Stimulated activated CD4-positive, alpha-beta T cell treated with anti-CD3 and anti-CD28 coated beads, Interleukin-12 subunit alpha, Interleukin-12 subunit beta, amount 100 ng/mL, for 48 hours (primary cell): ENCODE results near the gene WWOX.

Source experiments
- DNase-seq, 3 donors: peaks; one replicate each; pipeline ENCODE4 v3.0.0-alpha.2; 2020; ENCODE audit warnings: low read depth in 2 of 3, low spot score in 1 of 3

The WWOX gene

DNA sequence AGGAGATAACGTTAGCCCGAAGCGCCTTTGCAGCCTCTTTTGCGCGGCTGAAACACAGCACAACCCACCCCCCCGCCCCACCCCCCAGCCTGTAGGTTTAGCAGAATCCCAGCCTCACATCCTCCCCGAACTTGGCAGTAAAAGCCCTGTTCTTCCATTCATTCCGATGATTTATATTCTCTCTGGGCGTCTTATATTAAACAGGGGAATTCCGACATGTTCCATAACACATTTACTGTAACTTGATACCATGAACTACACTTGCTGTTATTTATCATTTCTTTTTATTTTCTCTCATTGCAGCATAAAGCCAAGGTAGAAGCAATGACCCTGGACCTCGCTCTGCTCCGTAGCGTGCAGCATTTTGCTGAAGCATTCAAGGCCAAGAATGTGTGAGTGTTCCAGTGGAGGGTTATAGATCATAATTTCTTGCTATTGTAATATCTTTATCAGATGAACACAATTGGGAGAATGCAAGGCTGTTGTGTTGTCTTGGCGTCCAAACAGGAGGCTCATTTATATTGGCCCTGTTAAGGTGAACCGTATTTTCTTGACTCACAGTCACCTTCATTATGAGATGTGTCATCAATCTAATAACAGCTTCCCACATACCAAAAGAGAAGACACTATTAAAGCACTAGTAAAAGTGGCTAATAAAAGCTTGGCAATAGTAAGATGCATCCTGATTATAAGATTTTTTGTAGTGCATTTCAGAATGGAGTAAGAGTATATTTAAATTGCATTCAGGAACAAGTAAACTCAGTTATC is 287.3 kb downstream of the WWOX start:
- no peak for DNase-seq

- DNase-seq = no peak
Measured at GRCh38 chr16:78389009-78389498, 289.6 kb downstream of the WWOX start.

GRCh38 chr16:78390092-78390491 is 290.6 kb downstream of the WWOX start:
- no peak for DNase-seq

GRCh38 chr16:78390508-78391324 is 291.3 kb downstream of the WWOX start:
- no peak for DNase-seq

DNA sequence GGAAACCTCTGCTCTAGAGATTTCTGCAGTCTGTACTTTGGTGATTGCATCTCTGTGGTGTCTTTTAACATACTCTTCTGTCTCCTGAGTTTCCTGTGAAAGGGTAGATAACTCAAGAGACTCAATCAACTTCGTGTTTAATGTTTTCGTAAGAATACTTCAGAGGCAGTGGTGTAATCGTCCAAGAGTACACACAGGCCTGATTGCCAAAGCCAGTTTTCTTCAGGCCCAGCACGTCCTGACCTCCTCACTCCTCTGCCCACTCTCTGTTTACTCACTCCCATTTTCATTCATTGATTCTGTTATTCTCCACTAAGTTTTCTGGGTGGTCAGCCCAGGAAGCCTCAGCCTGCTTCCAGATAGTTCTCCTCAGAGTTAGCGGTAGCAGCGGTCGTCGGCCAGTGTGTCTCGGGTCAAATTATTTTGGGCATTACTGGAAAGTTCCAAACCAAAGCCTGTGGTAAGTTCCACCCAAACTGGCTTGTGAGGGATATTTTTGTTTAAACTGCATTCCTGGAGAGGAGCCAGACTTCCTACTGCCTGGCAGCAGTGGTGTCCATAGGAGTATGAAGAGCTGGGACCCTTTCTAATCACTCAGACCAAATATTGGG is 293.2 kb downstream of the WWOX start:
- no peak for DNase-seq

GRCh38 chr16:78395035-78395434 is 295.6 kb downstream of the WWOX start:
- no peak for DNase-seq

- DNase-seq = no peak
Measured at GRCh38 chr16:78396046-78396445, 296.6 kb downstream of the WWOX start.

DNA sequence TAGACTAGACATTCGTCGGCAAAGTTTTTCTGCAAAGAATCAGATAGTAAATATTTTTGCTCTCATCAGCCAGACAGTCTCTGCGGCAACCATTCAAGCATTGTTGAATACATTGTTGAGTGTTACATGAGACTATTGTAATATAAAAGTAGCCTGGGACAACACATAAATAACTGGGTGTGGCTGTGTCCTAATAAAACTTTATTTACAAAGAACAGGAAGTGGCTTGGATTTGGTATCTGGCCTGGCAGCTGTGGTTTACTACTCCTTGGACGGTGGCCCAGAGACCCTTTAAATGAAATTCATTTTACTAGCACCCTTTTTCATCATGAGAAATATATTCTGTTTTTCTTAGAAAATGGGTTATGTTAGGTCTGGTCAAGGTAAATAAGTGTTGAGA is 297.2 kb downstream of the WWOX start:
- DNase-seq = no peak

DNA sequence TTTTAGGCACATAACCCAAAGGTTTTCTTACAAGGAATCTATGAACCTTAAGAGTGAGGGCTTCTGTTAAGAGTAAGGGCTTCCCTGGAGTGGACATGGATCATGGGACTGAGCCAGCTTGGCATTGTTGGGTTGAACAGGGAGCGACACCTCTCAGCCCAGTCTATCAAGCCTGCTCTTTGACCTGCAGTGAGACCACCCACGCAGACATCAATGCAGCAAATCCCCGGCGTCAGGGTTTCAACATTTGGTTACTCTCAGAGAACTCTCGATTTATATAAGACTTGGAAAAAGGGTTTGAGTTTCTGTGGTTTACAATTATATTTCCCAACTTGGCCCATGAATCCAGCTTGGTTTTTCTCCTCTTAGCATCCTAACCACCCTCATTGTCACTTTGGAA is 299.9 kb downstream of the WWOX start:
- no peak for DNase-seq

GRCh38 chr16:78402833-78403232 is 303.4 kb downstream of the WWOX start:
- no peak for DNase-seq

DNA sequence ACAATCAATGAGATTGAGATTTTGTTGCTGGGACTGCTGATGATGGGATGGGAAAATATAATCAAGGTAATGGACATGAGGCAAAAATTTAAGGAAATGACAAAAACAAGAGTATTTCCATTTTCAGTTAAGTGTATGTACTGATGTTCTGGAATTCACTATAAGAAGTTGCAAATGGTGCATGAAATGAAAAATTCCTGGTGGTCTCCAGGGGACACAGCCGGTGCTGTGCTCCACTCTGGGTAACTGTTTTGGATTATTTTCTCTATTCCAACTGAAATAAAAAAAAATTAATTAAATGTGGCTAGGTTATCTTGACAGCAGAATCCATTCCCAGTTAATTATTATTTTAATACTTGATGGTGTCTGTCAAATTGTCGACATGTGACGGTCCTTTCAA is 305.6 kb downstream of the WWOX start:
- DNase-seq = no peak

- DNase-seq = no peak
Measured at GRCh38 chr16:78405833-78406232, 306.4 kb downstream of the WWOX start.

- no peak for DNase-seq
Measured at GRCh38 chr16:78407191-78407590, 307.7 kb downstream of the WWOX start.

DNA sequence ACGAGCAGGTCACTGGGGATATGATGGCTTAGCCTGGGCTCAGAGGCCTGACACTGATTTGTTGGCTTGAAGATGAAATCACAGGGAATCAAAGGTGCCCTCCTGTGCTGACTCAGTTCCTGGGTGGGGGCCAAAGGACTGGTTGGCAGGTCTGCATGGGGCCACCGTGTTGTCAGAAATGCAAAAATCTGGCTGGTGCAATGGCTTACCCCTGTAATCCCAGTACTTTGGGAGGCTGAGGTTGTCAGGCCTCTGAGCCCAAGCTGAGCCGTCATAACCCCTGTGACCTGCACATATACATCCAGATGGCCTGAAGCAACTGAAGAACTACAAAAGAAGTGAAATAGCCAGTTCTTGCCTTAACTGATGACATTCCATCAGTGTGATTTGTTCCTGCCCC is 314.2 kb downstream of the WWOX start:
- DNase-seq = no peak

DNA sequence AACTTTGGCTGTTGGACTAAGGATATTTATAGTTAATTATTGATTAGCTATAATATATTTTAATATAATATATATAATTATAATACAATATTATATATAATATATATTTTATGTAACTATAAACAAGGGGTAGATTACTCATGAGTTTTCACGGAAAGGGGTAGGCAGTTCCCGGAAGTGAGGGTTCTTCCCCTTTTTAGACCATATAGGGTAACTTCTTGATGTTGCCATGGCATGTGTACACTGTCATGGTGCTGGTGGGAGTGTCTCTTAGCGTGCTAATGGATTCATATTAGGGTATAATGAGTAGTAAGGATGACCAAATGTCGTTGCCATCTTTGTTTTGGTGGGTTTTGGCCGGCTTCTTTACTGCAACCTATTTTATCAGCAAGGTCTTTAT is 315.6 kb downstream of the WWOX start:
- no peak for DNase-seq

GRCh38 chr16:78415669-78416068 is 316.2 kb downstream of the WWOX start:
- no peak for DNase-seq

DNA sequence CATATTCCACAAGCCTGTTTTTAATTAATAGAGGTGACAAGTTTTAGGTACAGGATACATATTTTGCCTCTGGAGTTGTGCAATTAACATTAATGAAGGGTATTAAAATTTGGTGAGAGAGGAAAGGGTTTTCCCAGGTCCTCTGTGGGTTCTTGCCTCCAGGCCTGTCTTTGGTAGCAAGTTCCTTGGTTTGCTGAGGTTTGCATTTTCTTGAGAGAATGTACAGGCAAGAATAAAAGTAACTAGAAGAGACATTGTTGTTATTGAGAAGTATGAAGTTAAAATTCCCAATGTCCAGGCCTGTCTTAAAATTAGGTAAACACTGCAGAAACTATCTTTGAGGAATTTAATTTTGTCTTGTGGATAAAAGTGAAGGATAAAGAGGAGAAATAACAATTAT is 316.9 kb downstream of the WWOX start:
- no peak for DNase-seq

DNA sequence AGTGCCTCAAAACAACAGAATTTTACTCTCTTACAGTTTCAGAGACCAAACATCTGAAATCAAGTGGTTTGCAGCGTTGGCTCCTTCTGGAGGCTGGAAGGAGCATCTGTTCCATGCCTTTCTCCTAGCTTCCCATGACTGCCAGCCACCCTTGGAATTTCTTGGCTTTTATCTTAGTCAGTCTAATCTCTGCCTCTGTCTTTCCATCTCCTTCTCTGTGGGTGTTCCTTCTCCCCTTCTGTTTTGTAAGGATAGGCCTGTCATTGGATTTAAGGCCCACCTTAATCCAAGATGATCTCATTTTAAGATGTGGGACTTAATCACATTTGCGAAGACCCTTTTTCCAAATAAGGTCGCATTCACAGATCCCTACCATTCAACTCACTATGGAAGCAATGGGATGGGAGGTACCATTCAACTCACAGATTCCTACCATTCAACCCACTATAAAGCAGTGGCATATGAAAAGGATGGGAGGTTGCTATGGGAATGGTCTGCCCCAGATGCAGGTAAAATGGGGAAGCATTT is 321.8 kb downstream of the WWOX start:
- no peak for DNase-seq

GRCh38 chr16:78425281-78425680 is 325.8 kb downstream of the WWOX start:
- DNase-seq = no peak

DNA sequence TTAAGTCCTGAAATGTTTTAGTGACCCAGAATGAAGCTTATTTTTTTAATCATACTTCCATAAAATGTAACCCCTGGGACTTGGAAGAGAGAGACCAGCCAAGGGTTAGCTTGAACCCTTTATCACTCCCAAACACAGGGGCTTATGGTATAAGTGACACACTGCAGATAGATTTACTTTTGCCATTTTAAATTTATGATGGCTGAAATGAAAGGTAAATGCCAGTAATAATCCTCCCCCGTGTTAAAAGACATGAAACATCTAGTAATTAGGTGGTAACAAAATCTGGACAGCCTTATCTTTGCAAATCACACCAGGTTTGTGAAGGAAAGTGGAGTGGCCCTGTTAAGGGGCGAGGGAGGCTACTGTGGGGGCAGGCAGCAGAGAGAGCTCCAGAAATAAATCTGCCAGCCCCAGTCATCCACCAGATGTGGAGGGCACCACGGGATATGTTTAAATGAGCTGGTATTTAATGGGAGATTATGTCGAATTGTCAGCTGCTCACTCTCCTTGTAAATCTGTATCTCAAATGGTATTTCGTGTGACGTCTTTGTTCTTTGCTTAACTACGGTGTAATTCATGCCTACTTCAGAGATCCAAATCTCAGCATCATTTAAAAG is 326.5 kb downstream of the WWOX start:
- DNase-seq = no peak

GRCh38 chr16:78428193-78428592 is 328.7 kb downstream of the WWOX start:
- DNase-seq = no peak
